Kidney (tissue), 14 donors: ENCODE results near the gene THADA. TPM values are rescaled to one million over a fixed set of nuclear protein-coding genes. Genes with fewer than 3 reads are reported as not detected.
A peak's percentile ranks its signal among the peaks of the same experiment; 100 is the strongest.

Experiments used
- DNase-seq, 5 donors: peaks; one replicate each; pipeline ENCODE4 v3.0.0-alpha.2; 2013 to 2020
- FAIRE-seq: peaks from 2 replicates; lab custom pipeline; 2012; peaks lifted over from hg19 to GRCh38; lab: Jason Lieb, UNC
- H3K27ac ChIP-seq, 2 donors: one replicate each; pipeline ENCODE4 v1.7.0; 2013; ENCODE audit warnings: low read depth in 2 of 2, low read length in 2 of 2, inconsistent platforms in 1 of 2
- H3K27me3 ChIP-seq: one replicate; pipeline ENCODE4 v1.7.1; 2013; ENCODE audit warnings: low read length, inconsistent platforms; ENCODE audit not compliant: control insufficient read depth, insufficient read depth
- H3K36me3 ChIP-seq, 3 donors: one replicate each; pipeline versions ENCODE4 v1.7.0 to v1.7.1; 2013; ENCODE audit warnings: low read length in 3 of 3, control low read depth in 1 of 3, inconsistent platforms in 1 of 3; ENCODE audit not compliant: insufficient read depth in 3 of 3, control insufficient read depth in 2 of 3
- H3K4me1 ChIP-seq, 3 donors: one replicate each; pipeline versions ENCODE4 v1.7.0 to v1.7.1; 2013; ENCODE audit warnings: low read length in 3 of 3, inconsistent platforms in 1 of 3, low read depth in 1 of 3; ENCODE audit not compliant: control insufficient read depth in 2 of 3, insufficient read depth in 2 of 3
- H3K4me3 ChIP-seq, 3 donors: one replicate each; pipeline versions ENCODE4 v1.7.0 to v1.8.1; 2013; ENCODE audit warnings: low read length in 3 of 3, control low read depth in 1 of 3, inconsistent platforms in 1 of 3
- H3K9ac ChIP-seq, 3 donors: one replicate each; pipeline versions ENCODE4 v1.7.0 to v1.7.1; 2013; ENCODE audit warnings: low read length in 3 of 3, control low read depth in 1 of 3, inconsistent platforms in 1 of 3
- H3K9me3 ChIP-seq, 3 donors: one replicate each; pipeline versions ENCODE4 v1.7.0 to v1.7.1; 2013; ENCODE audit warnings: low read length in 3 of 3, control low read depth in 1 of 3, inconsistent platforms in 1 of 3; ENCODE audit not compliant: control insufficient read depth in 2 of 3, insufficient read depth in 1 of 3
- CTCF ChIP-seq: IDR thresholded peaks from 3 replicates; pipeline ENCODE4 v1.5.1; 2012; ENCODE audit warnings: mild to moderate bottlenecking, moderate library complexity, borderline replicate concordance; ENCODE audit not compliant: insufficient read depth; ENCODE audit errors: extremely low read depth
- intact Hi-C: fragments of 100-400 bp; cut with DNase I; formaldehyde crosslinking; loops from one replicate; pipeline ENCODE4 v1.11.1; 2022
- polyA plus RNA-seq: library from polyadenylated mRNA; stranded (reverse); fragments of 350-450 nt; fragmentation: Illumina TruSeq; extraction: RNeasy Lipid Tissue Mini Kit (QIAGEN cat#74804); gene quantifications from one replicate; pipeline ENCODE4 v1.2.3, GENCODE V29; 2014; ENCODE audit warnings: low read depth, low replicate concordance; ENCODE audit not compliant: insufficient read depth
- total RNA-seq: library from RNA; stranded (reverse); fragmentation: NEBNext Ultra II Directional; extraction: Animal tissue kit (Norgen Biotek cat#: 25700); gene quantifications from one replicate; pipeline ENCODE4 v1.2.1, GENCODE V29; 2021
- donor health status: control.
- donor health status: control.
- donor health status: control.
- donor health status: control.
- donor health status: control.
- donor health status: DM: yes; HTN: yes; CAD: no.
- donor health status: Normal renal cell carcinoma (clear cell type).

Gene THADA
- total and polyA plus RNA-seq, 2 donors from 2014 or later, result 21.4 to 45.1 TPM

- Histone ChIP-seq H3K9ac (no peak overlapping the region), H3K27ac (peak overlapping the region; percentile 74 to 91), H3K4me1 (peaks cover 33 to 56% (median 55%) of the 10 kb centered on the region in 3 donors), H3K9me3 (no peaks in the 10 kb centered on the region), H3K27me3 (no peaks in the 10 kb centered on the region), H3K4me3 (no peak overlapping the region), H3K36me3 (peaks cover 0 to 2% (median 0%) of the 10 kb centered on the region in 3 donors)
- intact Hi-C loops, result no loop called here
- TF ChIP-seq CTCF, result no peak
- FAIRE-seq, result no peak
- peak in 1 of 5 donors; percentile 46 for DNase-seq
Measured at GRCh38 chr2:43346602-43347567, 249.0 kb downstream of the THADA start.

- Histone ChIP-seq H3K4me1 (peaks cover 33 to 53% (median 53%) of the 10 kb centered on the region in 3 donors), H3K36me3 (peaks cover 0 to 2% (median 0%) of the 10 kb centered on the region in 3 donors), H3K27me3 (no peaks in the 10 kb centered on the region), H3K9ac (no peak overlapping the region), H3K9me3 (no peaks in the 10 kb centered on the region), H3K4me3 (no peak overlapping the region), H3K27ac (peak overlapping the region; percentile 74 to 91)
- intact Hi-C loops, result no loop called here
- FAIRE-seq, result no peak
- no peak for TF ChIP-seq CTCF
- no peak for DNase-seq
Measured at GRCh38 chr2:43345872-43346271, 250.0 kb downstream of the THADA start.

- DNase-seq, result peak in 4 of 5 donors; percentile 32 to 74 (median 62)
- H3K9me3 ChIP-seq, result no peaks in the 10 kb centered on the region
- H3K27me3 ChIP-seq, result no peaks in the 10 kb centered on the region
- H3K27ac ChIP-seq, result peak overlapping the region; percentile 74 to 91
- H3K36me3 ChIP-seq, result peaks cover 0 to 2% (median 0%) of the 10 kb centered on the region in 3 donors
- no peak for FAIRE-seq
- intact Hi-C loops, result no loop called here
- no peak overlapping the region for H3K4me3 ChIP-seq
- peak overlapping the region in 2 of 3 donors; percentile 17 to 60 for H3K9ac ChIP-seq
- TF ChIP-seq CTCF, result no peak
- H3K4me1 ChIP-seq, result peaks cover 35 to 50% (median 50%) of the 10 kb centered on the region in 3 donors
Measured at GRCh38 chr2:43345391-43345813, 250.4 kb downstream of the THADA start.
